HepG2 (cell line): ENCODE measurements around the gene SHISA5. TPM values are rescaled to one million over a fixed set of nuclear protein-coding genes. Genes with fewer than 3 reads are reported as not detected.

Source experiments
- ESRRA ChIP-seq: sonication (generic); formaldehyde crosslinking; IDR thresholded peaks from 2 replicates; pipeline ENCODE4 v1.5.1; 2020; ENCODE audit warnings: mild to moderate bottlenecking, low read depth, missing genetic modification reagents
- FOXC1 ChIP-seq: sonication (generic); formaldehyde crosslinking; IDR thresholded peaks from 2 replicates; pipeline ENCODE4 v1.8.0; 2022; ENCODE audit warnings: mild to moderate bottlenecking, missing genetic modification reagents, borderline replicate concordance
- GMEB1 ChIP-seq: sonication (generic); formaldehyde crosslinking; IDR thresholded peaks from 2 replicates; pipeline ENCODE4 v1.5.1; 2020; ENCODE audit warnings: missing genetic modification reagents, mild to moderate bottlenecking, borderline replicate concordance
- GZF1 ChIP-seq: sonication (generic); formaldehyde crosslinking; IDR thresholded peaks from 2 replicates; pipeline ENCODE4 v1.5.1; 2020; ENCODE audit warnings: mild to moderate bottlenecking, missing genetic modification reagents
- JUNB ChIP-seq: sonication (generic); formaldehyde crosslinking; IDR thresholded peaks from 2 replicates; pipeline ENCODE4 v1.8.0; 2022; ENCODE audit warnings: missing genetic modification reagents, mild to moderate bottlenecking, borderline replicate concordance
- KLF13 ChIP-seq: sonication (generic); formaldehyde crosslinking; IDR thresholded peaks from 2 replicates; pipeline ENCODE4 v1.4.0; 2020; ENCODE audit warnings: mild to moderate bottlenecking, missing genetic modification reagents
- MED8 ChIP-seq: sonication (generic); formaldehyde crosslinking; IDR thresholded peaks from 2 replicates; pipeline ENCODE4 v1.8.1; 2023; ENCODE audit warnings: mild to moderate bottlenecking, missing genetic modification reagents; ENCODE audit not compliant: insufficient replicate concordance
- MTA1 ChIP-seq: sonication (generic); formaldehyde crosslinking; IDR thresholded peaks from 2 replicates; pipeline ENCODE4 v1.4.0; 2020; ENCODE audit warnings: missing genetic modification reagents, mild to moderate bottlenecking, borderline replicate concordance
- NR0B2 ChIP-seq: sonication (generic); formaldehyde crosslinking; IDR thresholded peaks from 2 replicates; pipeline ENCODE4 v1.4.0; 2020; ENCODE audit warnings: mild to moderate bottlenecking, missing genetic modification reagents
- NR2C2 ChIP-seq: sonication (generic); formaldehyde crosslinking; IDR thresholded peaks from 2 replicates; pipeline ENCODE4 v1.4.0; 2020; ENCODE audit warnings: missing genetic modification reagents, mild to moderate bottlenecking, moderate library complexity, borderline replicate concordance
- NR2F2 ChIP-seq: IDR thresholded peaks from 2 replicates; pipeline ENCODE4 v1.6.1; 2012; ENCODE audit warnings: low read depth, inconsistent platforms, borderline replicate concordance
- PHF8 ChIP-seq: sonication (generic); formaldehyde crosslinking; IDR thresholded peaks from 2 replicates; pipeline ENCODE4 v1.5.0; 2020; ENCODE audit warnings: missing genetic modification reagents
- TFDP1 ChIP-seq: IDR thresholded peaks from 2 replicates; pipeline ENCODE4 v1.6.1; 2016; ENCODE audit warnings: missing compliant biosample characterization, missing genetic modification reagents, borderline replicate concordance
- THAP7 ChIP-seq: sonication (generic); formaldehyde crosslinking; IDR thresholded peaks from 2 replicates; pipeline ENCODE4 v1.8.1; 2023; ENCODE audit warnings: mild to moderate bottlenecking, missing genetic modification reagents
- ZBTB33 ChIP-seq: sonication (generic); formaldehyde crosslinking; IDR thresholded peaks from 2 replicates; pipeline ENCODE4 v1.4.0; 2020; ENCODE audit warnings: missing genetic modification reagents
- ZMYM3 ChIP-seq: sonication (generic); formaldehyde crosslinking; IDR thresholded peaks from 2 replicates; pipeline ENCODE4 v1.5.1; 2020; ENCODE audit warnings: mild to moderate bottlenecking, missing genetic modification reagents
- ZNF615 ChIP-seq: sonication (generic); formaldehyde crosslinking; IDR thresholded peaks from 2 replicates; pipeline ENCODE4 v1.5.0; 2020; ENCODE audit warnings: mild to moderate bottlenecking, missing genetic modification reagents, borderline replicate concordance
- ZNF672 ChIP-seq: sonication (generic); formaldehyde crosslinking; IDR thresholded peaks from 2 replicates; pipeline ENCODE4 v1.8.1; 2022; ENCODE audit warnings: missing genetic modification reagents
- ZNF784 ChIP-seq: sonication (generic); formaldehyde crosslinking; IDR thresholded peaks from 2 replicates; pipeline ENCODE4 v1.5.1; 2020; ENCODE audit warnings: missing genetic modification reagents, mild to moderate bottlenecking, borderline replicate concordance
- ZNF891 ChIP-seq: sonication (generic); formaldehyde crosslinking; IDR thresholded peaks from 2 replicates; pipeline ENCODE4 v1.5.0; 2020; ENCODE audit warnings: mild to moderate bottlenecking, missing genetic modification reagents
- ZSCAN31 ChIP-seq: sonication (generic); formaldehyde crosslinking; IDR thresholded peaks from 2 replicates; pipeline ENCODE4 v1.5.0; 2020; ENCODE audit warnings: low read depth, mild to moderate bottlenecking, missing genetic modification reagents
- polyA plus RNA-seq, 8 experiments: library from polyadenylated mRNA; depleted of rRNA in 3 of 8; stranded (reverse) in 7 of 8; unstranded in 1 of 8; fragments of >200 nt; fragmentation: Illumina TruSeq in 4 of 8; extraction: Trizol in 4 of 8; gene quantifications; 2 replicates each; pipeline versions ENCODE4 v1.2.1 to v1.2.3, GENCODE V29; 2011 to 2016; ENCODE audit warnings: low read depth in 4 of 8, missing spikeins in 1 of 8, mixed read lengths in 1 of 8; ENCODE audit not compliant: insufficient read depth in 1 of 8
- total RNA-seq, 5 experiments: library from RNA; depleted of rRNA; stranded (reverse); fragments of >200 nt; fragmentation: Illumina TruSeq; extraction: Trizol; gene quantifications; 2 replicates each; pipeline ENCODE4 v1.2.3, GENCODE V29; 2016; ENCODE audit warnings: low read depth in 1 of 5

The SHISA5 gene
- total and polyA plus RNA-seq, 2 of the 13 experiments (the other 11 are each of a cell fraction or from before 2014, with no cell fraction given) = 75.8 to 91.4 TPM

- TF ChIP-seq ZSCAN31 (CRISPR knock-in tag) (peak; percentile 90), GMEB1 (CRISPR knock-in tag) (peak; percentile 90), MED8 (CRISPR knock-in tag) (peak; percentile 79), FOXC1 (CRISPR knock-in tag) (0 out of 2 replicates have a peak, but pooled peaks have one; percentile 54), JUNB (no peak; the same call in 1 of the 2 replicates), ESRRA (CRISPR knock-in tag) (peak; percentile 52; the same call in 1 of the 2 replicates), ZNF891 (peak; percentile 84), THAP7 (0 out of 2 replicates have a peak, but pooled peaks have one; percentile 18), KLF13 (CRISPR knock-in tag) (0 out of 2 replicates have a peak, but pooled peaks have one; percentile 60), ZNF672 (CRISPR knock-in tag) (no peak), ZMYM3 (CRISPR knock-in tag) (peak; percentile 39; the same call in 1 of the 2 replicates), PHF8 (CRISPR knock-in tag) (peak; percentile 95), ZBTB33 (peak; percentile 40), TFDP1 (CRISPR knock-in tag) (peak; percentile 90), GZF1 (peak; percentile 86), MTA1 (peak; percentile 61; the same call in 1 of the 2 replicates), ZNF615 (CRISPR knock-in tag) (no peak), NR2F2 (peak; percentile 19; the same call in 1 of the 2 replicates), NR0B2 (CRISPR knock-in tag) (peak; percentile 90), ZNF784 (CRISPR knock-in tag) (peak; percentile 87; the same call in 1 of the 2 replicates), NR2C2 (CRISPR knock-in tag) (peak; percentile 100)
These were observed 64.0 kb downstream of the SHISA5 start, which contains the start of the genes CCDC51 and TMA7 (continued) for GRCh38 chr3:48439820-48440589.
